SH-SY5Y (cell line): ENCODE data around the gene CNTNAP1.

ENCODE experiments used
- GATA2 ChIP-seq: IDR thresholded peaks from 2 replicates; pipeline ENCODE4 v1.6.1; 2011; ENCODE audit warnings: mild to moderate bottlenecking, low read depth, low read length
- GATA3 ChIP-seq: IDR thresholded peaks from 2 replicates; pipeline ENCODE4 v1.6.1; 2011; ENCODE audit warnings: low read depth, mild to moderate bottlenecking, low read length, moderate library complexity

GRCh38 chr17:42675348-42675964 is 6.9 kb upstream of the CNTNAP1 start:
- TF ChIP-seq GATA2: no peak
- TF ChIP-seq GATA3: no peak
